ENCODE results near the gene CFB. TPM values are rescaled to one million over a fixed set of nuclear protein-coding genes. Genes with fewer than 3 reads are reported as not detected.

Gene CFB
- total and polyA plus RNA-seq, 4 donors, result 2,016 to 3,272 (median 3,140) TPM

DNA sequence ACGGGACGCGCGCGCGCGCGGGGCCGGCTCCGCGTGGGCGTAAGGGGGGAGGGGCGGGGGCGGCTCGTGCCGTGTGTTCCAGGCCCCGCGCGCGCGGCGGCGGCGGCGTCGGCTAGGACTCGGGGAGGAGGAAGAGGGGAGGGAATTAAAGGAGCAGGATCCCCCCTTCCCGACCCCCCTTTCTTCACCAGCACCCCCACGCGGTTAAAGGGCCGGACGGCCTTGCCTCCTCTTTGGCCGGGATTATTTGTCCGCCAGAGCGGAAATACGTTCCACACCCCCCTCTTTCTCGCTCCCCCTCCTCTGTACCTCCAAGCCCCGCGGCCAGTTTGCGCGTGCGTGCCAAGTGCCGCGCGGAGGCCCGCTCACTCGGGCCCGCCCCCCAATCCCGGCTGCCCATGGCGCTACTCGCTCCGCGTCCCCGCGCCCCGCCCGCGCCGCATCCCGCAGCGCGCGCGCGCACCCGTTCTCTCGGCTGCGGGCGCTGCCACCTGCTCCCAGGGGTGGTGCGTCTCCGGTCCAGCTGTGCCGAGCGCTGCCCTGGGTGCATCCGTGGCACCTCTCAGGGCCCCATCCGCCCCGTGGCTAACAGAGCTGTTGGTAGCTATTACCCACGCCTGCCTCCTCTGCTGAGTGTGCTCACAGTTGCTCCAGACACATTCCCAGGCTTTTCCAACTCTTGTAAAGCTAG, 43.8 kb upstream of the CFB start, which contains the start of gene ZBTB12 (continued):
- TF ChIP-seq ZBTB33 (IDR thresholded peaks at IDR 0.05) (no peak), ATF3 (IDR thresholded peaks at IDR 0.05) (no peak), CTCF (IDR thresholded peaks at IDR 0.05; ENCODE audit: low read depth, low read length, missing input control) (no peak)

DNA sequence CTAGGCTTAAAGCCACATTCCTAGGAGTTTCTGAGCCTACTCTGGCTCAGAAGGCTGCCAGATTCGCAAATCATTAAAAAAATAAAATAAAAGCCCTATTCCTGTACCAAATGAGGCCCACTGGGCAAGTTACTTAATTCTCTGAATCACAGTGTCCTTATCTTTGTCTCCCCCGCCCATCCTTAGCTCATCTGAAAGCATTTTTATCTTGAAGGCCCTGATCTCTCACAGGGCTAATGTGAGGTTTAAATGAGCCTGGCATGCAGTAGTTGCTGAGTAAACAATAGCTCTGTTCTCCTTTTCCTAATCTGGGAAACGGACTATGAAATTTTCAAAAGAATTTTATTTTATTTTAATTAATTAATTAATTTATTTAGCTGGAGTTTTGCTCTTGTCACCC, 41.9 kb upstream of the CFB start:
- Histone ChIP-seq H3K4me1 (ENCODE audit: control insufficient read depth in 4 of 4, insufficient read depth in 4 of 4, low read length in 3 of 4) (peaks cover 7 to 30% (median 25%) of the 10 kb centered on the region in 4 donors), H3K9me3 (ENCODE audit: control insufficient read depth in 4 of 4, low read length in 3 of 4) (no peaks in the 10 kb centered on the region), H3K36me3 (ENCODE audit: control insufficient read depth in 4 of 4, insufficient read depth in 3 of 4, low read depth in 1 of 4, low read length in 3 of 4) (no peaks in the 10 kb centered on the region), H3K27me3 (ENCODE audit: control insufficient read depth in 4 of 4, insufficient read depth in 4 of 4, low read length in 3 of 4) (no peaks in the 10 kb centered on the region), H3K9ac (ENCODE audit: low read depth in 1 of 2, low read length in 2 of 2) (no peak overlapping the region), H3K27ac (ENCODE audit: low read depth in 1 of 2, low read length in 2 of 2) (no peak overlapping the region), H3K4me3 (ENCODE audit: low read depth in 1 of 3, low read length in 3 of 3) (no peak overlapping the region)
- TF ChIP-seq ZBTB33 (IDR thresholded peaks at IDR 0.05) (no peak), JUND (IDR thresholded peaks at IDR 0.05) (no peak), TAF1 (conservative IDR thresholded peaks at IDR 0.05) (no peak), NR2F2 (IDR thresholded peaks at IDR 0.05) (no peak), RAD21 (IDR thresholded peaks at IDR 0.05) (no peak), FOXA2 (IDR thresholded peaks at IDR 0.05) (no peak), CTCF (IDR thresholded peaks at IDR 0.05; ENCODE audit: low read depth, low read length, missing input control) (no peak), RXRA (IDR thresholded peaks at IDR 0.05) (no peak), EGR1 (IDR thresholded peaks at IDR 0.05; ENCODE audit: low read depth in 2 of 2) (no peak), HNF4A (conservative IDR thresholded peaks at IDR 0.05) (no peak), HNF4G (IDR thresholded peaks at IDR 0.05) (no peak)
- WGBS, result 88% methylated on average over 3 of the region's 3 CpGs
- no peak for DNase-seq (ENCODE audit: low spot score)
